HG02938 (cell line): ENCODE data around the gene CADPS2.
"Not testable (repeated sequence)": the region's sequence is repeated elsewhere in the genome, so short reads cannot be mapped to it uniquely, and the experiment has no call there.

Experiments
- ATAC-seq: cut with Tn5 transposase; IDR thresholded peaks from one replicate; pipeline ENCODE4 v1.9.1; 2021; ENCODE audit warnings: mild to moderate bottlenecking, moderate library complexity; ENCODE audit not compliant: unreplicated experiment

CADPS2 gene

DNA sequence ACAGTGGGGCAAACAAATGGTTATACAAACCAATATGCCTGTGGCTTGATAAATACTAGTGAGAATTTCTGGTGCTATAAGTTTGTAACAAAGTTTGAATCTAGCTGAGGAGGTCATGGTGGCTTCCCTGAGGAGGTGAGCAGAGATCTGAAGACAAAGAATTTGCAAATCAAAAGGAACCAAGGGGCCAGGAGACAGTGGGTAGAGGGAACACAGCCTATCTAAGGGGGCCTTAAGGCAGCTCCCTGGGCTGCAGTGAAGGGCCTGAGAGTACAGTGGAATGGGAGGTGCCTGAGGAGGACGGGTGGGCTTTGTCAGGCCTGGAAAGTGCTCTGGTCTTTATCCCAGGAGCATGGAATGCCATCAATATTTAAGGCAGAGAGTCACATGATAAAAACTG lies 209.1 kb downstream of the CADPS2 start:
- ATAC-seq = no peak

DNA sequence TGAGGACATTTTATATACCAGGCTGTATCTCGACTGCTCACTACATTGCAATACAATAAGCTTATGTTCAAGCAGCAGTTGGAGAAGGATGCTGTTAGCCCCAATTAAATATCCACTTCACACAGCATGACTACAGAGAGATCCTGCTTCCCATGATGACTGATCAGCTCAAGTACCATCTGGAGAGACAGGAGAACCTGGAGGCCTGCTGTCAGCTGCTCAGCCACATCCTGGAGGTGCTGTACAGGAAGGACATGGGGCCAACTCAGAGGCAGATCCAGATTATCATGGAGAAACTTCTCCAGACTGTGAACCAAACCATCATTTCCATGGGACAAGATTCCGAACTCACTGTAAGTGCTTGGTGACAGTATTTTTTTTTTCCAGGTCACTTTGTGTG lies 209.8 kb downstream of the CADPS2 start:
- no peak for ATAC-seq

DNA sequence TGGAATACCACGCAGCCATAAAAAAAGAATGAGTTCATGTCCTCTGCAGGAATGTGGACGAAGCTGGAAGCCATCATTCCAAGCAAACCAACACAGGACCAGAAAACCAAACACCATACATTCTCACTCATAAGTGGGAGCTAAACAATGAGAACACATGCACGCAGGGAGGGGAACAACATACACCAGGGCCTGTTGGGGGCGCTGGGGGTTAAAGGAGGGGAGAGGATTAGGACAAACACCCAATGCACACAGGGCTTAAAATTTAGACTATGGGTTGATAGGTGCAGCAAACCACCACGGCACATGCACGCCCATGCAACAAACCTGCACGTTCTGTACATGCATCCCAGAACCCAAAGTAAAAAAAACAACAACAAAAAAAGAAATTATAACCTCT lies 210.6 kb downstream of the CADPS2 start:
- ATAC-seq = no peak

DNA sequence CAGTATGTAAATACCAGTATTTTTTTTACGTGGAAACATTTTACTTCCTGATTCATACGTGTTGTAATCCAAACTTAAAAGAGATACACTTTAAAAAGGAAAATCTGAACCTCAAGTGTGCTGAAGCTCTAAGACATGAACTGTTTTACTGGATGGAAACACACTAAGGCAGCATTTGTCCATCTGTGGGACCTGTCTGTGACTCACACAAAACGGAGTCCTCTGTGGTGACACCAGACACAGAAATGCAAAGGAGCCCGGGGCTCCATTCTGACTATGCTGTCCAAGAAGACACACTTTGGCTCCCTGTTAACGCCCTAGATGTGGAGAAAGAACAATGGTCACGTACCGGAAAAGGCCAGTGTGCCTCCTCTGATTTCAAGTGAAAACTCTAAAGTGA lies 211.2 kb downstream of the CADPS2 start:
- no peak for ATAC-seq

DNA sequence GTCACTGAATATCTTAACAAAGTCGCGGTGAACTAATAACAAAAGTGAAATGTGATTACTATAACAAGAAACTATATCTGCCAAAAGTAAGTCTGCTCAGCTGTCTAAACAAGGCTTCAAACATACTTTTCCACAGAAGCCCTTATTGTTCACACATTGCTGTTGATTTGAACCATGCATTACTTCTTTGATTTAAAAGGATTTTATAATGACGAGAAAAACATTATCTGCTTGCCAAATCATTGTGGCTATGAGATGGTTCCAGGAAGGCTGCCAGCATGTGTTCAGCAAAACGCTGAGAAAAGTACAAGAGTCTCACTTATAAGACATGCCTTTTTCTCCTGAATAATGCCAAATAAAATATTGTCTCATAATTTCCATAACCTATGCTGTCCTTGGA lies 211.8 kb downstream of the CADPS2 start:
- ATAC-seq = no peak

DNA sequence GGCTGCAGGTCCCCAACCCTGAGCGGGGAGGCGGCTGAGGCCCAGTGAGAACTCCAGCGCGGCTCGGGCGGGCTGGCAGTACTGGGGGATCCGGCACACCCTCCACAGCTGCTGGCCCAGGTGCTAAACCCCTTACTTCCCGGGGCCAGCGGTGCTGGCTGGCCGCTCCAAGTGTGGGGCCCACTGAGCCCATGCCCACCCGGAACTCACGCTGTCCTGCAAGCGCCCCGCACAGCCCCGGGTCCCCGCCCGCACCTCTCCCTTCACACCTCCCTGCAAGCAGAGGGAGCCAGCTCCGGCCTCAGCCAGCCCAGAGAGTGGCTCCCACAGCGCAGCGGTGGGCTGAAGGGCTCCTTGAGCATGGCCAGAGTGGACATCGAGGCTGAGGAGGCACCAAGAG lies 212.3 kb downstream of the CADPS2 start:
- no peak for ATAC-seq

DNA sequence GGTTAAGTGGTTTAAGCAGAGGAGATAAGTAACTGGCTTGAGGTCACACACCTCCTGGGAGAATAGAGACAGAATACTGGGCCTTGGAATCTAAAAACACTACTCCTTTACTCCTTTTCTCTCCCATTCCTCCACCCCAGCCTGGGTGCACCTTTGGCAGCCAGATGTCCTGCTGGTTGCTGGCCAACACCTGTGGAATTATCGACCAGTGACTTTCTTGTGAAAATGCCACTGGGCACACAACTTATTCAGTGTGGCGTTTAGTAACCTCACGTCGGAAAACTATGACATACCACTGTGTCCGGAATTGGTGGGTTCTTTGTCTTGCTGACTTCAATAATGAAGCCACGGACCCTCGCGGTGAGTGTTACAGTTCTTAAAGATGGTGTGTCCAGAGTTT lies 213.7 kb downstream of the CADPS2 start:
- ATAC-seq = no peak

DNA sequence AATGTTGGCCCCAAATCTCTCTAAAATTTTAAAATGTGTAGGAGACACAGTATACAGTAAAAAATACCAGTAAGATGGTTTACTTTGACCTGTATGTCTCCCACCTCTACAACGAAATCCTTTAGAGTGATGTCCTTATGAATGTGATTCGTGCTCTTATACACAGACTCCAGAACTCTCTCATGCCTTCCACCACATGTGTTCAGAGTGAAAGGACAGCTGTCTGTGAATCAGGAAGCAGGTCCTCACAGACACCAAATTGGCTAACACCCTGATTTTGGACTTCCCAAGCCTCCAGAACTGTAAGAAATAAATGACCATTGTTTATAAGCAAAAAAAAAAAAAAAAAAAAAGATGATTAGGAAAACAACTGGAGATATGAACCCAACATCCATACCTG lies 222.5 kb downstream of the CADPS2 start:
- ATAC-seq = no peak

DNA sequence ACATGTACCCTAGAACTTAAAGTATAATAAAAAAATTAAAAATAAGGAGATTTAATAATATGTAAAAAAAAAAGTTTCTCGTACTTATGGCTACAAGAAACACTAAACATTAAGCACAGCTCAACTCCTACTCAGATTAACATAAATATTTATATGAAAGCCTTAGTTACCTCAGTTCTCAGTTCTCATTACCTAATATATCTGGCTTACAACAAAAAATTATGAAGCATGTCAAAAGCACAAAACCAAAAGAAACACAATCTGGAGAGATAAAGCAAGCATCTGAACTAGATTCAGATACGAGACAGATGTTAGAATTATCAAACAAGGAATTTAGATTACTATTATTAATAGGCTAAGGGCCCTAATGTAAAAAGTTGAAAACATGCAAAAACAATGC lies 227.4 kb downstream of the CADPS2 start:
- ATAC-seq = no peak

DNA sequence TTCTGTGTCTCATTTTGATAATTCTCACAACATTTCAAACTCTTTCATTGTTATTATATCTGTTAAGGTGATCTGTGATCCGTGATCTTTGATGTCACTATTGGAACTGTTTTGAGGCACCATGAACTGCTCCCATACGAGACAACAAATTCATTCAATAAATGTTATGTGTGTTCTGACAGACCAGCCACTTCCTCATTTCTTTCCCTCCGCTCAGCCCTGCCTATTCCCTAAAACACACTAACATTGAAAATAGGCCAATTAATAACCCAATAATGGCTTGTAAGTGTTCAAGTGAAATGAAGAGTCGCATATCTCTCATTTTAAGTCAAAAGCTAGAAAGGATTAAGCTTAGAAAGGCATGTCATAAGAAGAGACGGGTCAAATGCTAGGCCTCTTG lies 232.6 kb downstream of the CADPS2 start:
- ATAC-seq = no peak

DNA sequence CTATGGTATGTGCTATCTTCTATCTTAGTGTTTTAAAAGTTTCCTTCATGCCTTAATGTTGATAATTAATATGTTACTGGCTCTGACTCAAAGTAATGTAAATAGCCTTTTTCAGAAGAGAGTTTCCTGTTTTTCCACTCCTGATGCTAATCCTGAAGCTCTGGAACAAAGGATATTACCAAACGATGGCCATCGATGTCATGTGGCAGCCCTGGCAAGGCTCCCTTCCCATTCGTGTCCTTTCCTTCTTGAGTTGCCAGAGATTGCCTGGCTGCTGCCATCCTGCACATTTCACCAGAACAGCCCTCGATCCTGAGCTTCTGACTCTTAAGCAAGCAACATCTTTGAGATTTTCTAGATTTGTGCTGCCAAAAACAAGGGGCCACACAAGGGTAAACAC lies 233.4 kb downstream of the CADPS2 start:
- ATAC-seq = no peak

DNA sequence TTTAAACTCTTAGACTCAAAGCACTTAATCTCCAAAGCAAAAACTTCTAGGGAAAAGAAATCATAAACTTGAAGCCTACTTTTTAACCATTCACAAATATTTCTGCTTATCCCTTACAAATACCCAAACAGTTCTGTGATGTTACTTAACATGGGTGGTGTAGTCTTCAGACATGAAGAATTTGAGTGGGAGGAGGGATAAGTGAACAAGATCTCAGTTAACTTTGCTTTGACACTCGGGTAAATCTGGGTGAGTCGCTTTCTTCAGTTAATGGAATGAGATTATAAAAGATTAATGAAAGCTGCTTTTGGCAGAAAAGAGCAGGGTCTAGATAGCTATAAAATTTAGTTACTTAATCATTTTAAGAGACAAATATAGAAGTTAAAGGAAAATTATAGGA lies 234.8 kb downstream of the CADPS2 start:
- ATAC-seq = no peak

DNA sequence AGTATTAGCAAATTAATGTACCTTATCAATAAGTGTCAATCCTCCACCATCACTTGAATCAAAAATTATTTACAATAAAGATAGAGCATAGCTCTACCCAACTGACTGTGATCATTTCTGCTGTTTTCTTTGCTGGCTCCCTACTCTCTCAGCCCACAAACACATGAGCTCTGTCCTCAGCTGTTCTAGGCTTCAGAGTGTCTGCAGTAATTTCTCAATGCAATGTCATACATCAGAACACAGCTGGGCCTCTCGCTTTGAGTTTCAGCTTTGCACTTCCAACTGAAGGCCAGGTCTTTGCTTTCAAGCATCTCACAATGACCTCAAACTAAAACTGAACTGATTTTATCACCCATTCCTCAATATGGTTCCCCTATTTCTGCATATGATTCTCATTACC lies 243.0 kb downstream of the CADPS2 start:
- ATAC-seq = no peak

DNA sequence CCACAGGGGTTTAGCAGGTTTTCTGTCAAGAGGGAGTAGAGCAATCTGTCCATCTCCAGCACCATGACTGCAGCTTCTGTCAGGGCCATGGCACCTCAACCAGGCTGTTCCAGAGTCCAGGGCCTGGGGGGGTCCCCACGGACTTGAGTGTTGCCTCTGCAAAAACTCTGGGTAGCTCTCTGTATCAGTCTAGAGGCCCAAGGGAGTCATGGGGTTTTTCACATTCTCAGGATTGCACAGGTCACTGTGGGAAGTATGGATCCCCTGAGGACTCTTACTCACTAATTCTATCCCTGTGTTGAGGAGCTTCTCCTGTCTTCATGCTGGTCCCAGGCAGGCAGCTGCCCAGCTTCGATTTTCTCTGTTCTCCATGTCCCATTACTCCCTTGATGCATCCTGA lies 247.8 kb downstream of the CADPS2 start:
- ATAC-seq = no peak

DNA sequence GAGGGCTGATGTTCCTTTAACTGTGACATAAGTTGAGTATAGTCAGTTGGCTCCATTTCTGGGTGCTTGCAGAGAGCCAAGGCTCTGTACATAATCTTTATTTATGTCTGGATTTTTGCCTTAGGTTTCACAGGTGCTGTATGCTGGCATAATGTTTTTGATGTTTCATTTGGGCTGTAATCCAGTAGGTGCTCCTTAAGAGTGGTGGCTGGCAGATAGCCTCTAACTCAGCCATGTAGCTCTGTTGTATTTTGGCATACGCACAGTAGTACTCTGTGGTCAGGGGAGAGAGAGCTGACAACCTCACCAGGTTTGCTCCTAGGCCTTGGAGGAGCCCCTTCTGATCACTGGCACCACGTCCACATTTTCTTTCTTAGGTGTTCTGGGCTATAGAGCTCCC lies 248.5 kb downstream of the CADPS2 start:
- no peak for ATAC-seq

DNA sequence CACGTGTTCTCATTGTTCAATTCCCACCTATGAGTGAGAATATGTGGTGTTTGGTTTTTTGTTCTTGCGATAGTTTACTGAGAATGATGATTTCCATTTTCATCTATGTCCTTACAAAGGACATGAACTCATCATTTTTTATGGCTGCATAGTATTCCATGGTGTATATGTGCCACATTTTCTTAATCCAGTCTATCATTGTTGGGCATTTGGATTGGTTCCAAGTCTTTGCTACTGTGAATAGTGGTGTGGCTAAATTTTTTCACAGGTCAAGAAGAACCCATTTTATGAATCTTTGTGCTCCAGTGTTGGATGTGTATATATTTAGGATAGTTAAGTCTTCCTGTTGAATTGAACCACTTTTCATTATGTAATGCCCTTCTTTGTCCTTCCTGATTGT lies 250.8 kb downstream of the CADPS2 start:
- ATAC-seq = not testable (repeated sequence)

DNA sequence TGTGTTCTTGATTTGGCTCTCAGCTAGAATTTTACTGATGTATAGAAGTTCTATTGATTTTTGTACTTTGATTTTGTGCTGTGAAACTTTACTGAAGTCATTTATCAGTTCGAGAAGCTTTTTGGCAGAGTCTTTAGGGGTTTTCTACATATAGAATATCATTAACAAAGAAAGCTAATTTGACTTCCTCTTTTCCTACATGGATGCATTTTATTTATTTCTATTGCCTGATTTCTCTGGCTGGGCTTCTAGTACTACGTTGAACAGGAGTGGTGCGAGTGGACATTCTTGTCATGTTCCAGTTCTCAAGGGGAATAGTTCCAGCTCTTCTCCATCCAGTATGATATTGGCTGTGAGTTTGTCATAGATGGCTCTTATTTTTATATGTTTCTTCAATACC lies 252.8 kb downstream of the CADPS2 start:
- ATAC-seq = no peak

DNA sequence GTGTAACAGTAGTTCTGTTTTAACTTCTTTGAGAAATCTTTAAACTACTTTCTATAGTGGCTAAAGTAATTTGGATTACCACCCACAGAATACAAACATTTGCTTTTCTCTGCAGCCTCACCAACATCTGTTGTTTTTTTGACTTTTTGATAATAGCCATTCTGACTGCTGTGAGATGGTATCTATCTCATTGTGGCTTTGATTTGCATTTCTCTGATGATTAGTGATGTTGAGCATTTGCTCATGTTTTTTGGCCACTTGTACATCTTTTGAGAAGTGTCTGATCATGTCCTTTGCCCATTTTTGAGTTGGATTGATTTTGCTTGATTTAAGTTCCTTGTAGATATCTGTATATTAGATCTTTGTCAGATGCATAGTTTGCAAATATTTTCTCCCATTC lies 254.0 kb downstream of the CADPS2 start:
- ATAC-seq = no peak

DNA sequence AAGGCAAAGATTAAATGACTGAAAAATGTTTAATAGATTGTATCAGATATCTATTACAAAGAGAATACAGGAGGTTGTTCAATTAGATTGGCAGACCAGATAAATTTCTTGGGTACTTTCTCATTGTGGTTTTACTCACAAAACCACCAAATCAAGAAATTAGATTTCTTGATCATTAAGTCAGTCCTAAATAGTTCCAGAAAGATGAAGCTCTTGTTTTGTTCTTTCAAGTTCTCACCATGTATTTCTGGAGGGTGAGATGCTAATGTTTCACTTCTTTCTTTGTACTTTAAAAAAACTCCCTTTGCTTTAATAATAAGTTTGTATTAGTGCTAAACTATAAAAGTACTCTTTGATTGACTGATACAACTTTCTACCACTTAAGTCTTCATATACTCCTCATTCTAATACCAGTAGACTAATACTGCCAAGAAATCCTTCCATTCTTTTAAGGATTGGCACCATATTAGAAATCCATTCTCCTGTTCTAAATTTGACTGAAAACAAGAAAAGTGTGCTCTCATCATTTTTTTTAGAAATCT lies 256.8 kb downstream of the CADPS2 start:
- no peak for ATAC-seq

DNA sequence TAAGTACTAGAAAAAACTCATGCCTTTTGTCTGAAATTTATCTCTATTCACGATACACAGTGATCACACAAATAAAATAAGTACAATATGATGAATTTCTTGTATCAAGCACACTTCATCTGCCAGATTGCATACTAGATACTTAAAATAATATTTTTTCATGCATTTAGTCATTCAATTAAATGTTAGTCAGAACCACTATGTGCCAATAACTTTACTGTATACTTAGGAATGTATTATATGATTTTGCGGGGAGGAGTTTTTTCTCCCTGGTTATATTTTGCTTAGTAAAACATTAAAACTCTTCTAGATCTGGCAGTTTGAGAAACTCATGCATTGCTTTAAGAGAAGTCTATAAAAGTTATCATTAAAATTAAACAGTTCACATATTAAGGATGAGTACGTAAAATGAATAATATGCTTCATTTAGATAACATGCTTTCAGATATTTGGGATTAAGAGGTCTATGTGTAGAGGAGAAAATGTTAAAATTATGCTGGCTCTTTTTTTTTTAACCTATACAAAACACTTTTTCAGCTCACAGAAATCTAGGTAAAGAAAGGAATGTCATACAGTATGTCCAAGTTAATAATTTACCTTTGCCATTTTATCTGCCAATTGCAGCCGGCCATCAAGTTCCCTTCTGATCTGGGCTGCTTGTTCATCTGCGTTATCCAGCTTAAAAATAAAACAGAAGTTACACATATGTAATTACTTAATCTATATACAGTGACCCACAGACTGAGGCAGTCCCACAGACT lies 257.4 kb downstream of the CADPS2 start:
- no peak for ATAC-seq

DNA sequence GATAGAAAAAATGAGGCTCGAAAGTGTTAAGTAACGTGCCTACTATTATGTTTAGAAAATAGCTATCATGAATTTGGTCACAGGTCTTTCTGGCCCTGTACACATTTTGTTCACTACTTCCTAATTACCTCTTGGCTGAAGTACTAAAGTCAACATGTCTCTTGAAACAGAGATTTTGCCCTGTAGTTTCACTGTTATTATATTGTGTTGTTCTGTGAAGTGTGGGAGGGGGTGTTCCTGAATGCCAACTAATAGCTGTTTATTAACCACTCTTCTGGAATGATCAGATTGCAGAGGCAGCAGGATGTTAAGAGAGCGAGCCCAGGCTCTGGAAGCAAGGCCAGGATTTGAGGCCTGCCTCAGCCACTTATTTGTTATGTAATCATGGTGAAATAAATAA lies 259.5 kb downstream of the CADPS2 start:
- no peak for ATAC-seq

DNA sequence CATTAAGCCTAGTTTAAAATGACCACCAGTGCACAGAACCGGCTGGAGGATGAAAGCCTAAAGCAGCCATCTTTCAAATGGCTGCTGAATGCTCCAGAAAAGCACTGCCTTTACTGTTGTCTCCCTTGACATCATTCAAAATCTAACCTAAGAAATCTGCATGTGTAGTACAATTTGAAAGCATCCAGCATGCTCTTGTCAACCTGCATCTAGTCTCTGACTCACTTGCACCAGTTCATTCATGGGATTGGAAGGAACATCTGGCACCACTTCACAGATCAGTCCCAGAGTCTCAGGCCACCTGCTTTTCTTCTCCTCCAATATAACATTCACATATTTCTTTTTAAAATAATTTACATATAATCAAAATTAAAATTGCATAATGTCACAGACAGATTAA lies 263.6 kb downstream of the CADPS2 start:
- ATAC-seq = no peak

DNA sequence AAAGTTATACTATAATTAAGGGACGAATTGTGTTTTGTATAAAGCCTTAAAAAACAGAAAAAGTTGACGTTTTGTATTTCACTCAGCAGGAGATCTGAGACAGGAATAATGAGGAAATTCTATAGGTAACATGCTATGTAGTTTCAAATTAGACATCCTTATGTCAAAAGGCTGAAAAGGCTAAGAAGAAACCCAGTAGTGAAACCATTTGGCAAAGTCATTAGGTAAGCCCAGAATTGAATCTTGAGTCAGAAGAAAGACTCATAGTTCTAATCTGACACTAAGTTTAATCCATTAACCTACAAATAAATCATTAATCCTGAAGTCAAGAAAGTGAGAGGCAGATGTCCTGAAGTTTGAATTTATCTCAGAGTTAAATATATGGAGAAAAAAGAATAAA lies 266.6 kb downstream of the CADPS2 start:
- no peak for ATAC-seq
